SK-N-SH (cell line): Measurements from ENCODE around the gene ATP8A2. TPM values are rescaled to one million over a fixed set of nuclear protein-coding genes. Genes with fewer than 3 reads are reported as not detected.

Experiments used
- CTCF ChIA-PET: fragments of 300-600, 350-600 bp; formaldehyde crosslinking; extraction: SDS; loops from one replicate; lab custom pipeline; 2021; lab: Yijun Ruan, JAX
- POLR2A ChIA-PET: fragments of 350-600 bp; sonication (Branson Sonifier 250); formaldehyde crosslinking; extraction: SDS; loops from one replicate; lab custom pipeline; 2020; ENCODE audit warnings: antibody characterized with exemption, inconsistent platforms; lab: Yijun Ruan, JAX
- DNase-seq: peaks from one replicate; pipeline ENCODE4 v3.0.0; 2012
- H2AFZ ChIP-seq: fragments of 200-600 bp; sonication (generic); 2 replicates; pipeline ENCODE4 v1.8.1; 2016; ENCODE audit warnings: antibody characterized with exemption, mild to moderate bottlenecking, low read depth
- H3F3A ChIP-seq: fragments of 200-600 bp; sonication (generic); replicated peaks from 2 replicates; pipeline ENCODE3; 2016; ENCODE audit warnings: antibody characterized with exemption, mild to moderate bottlenecking; ENCODE audit not compliant: insufficient read depth
- H3K27ac ChIP-seq, 2 experiments: fragments of 200-500 bp in 1 of 2; fragments of 200-600 bp in 1 of 2; sonication (Bioruptor generic) in 1 of 2; sonication (generic), shearing (Covaris generic) in 1 of 2; 2 replicates each; pipeline versions ENCODE4 v1.5.1 to v1.6.1; 2014 to 2016; ENCODE audit warnings: low read depth in 2 of 2, inconsistent platforms in 1 of 2, low read length in 1 of 2, mild to moderate bottlenecking in 1 of 2, mixed read lengths in 1 of 2
- H3K27me3 ChIP-seq: fragments of 200-600 bp; sonication (generic), shearing (Covaris generic); 2 replicates; pipeline ENCODE4 v1.6.1; 2016; ENCODE audit warnings: mixed run types; ENCODE audit not compliant: insufficient read depth
- H3K36me3 ChIP-seq, 2 experiments: fragments of 200-500 bp in 1 of 2; fragments of 200-600 bp in 1 of 2; sonication (Bioruptor generic) in 1 of 2; sonication (generic) in 1 of 2; replicated peaks in 1 of 2; 2 replicates each; pipeline versions ENCODE3 to v1.5.1; 2014 to 2016; ENCODE audit warnings: low read length in 1 of 2, mild to moderate bottlenecking in 1 of 2; ENCODE audit not compliant: insufficient read depth in 2 of 2, control insufficient read depth in 1 of 2
- H3K4me1 ChIP-seq, 2 experiments: fragments of 200-500 bp in 1 of 2; fragments of 200-600 bp in 1 of 2; sonication (Bioruptor generic) in 1 of 2; sonication (generic), shearing (Covaris generic) in 1 of 2; 2 replicates each; pipeline versions ENCODE4 v1.5.1 to v1.6.1; 2014 to 2016; ENCODE audit warnings: low read depth in 1 of 2, low read length in 1 of 2, mixed run types in 1 of 2; ENCODE audit not compliant: insufficient read depth in 2 of 2, control insufficient read depth in 1 of 2
- H3K4me2 ChIP-seq: fragments of 200-600 bp; sonication (generic), shearing (Covaris generic); 2 replicates; pipeline ENCODE4 v1.6.1; 2017; ENCODE audit warnings: mixed run types
- H3K4me3 ChIP-seq, 2 experiments: fragments of 200-500 bp in 1 of 2; fragments of 200-600 bp in 1 of 2; sonication (Bioruptor generic) in 1 of 2; sonication (generic), shearing (Covaris generic) in 1 of 2; 2 replicates each; pipeline versions ENCODE4 v1.5.1 to v1.8.1; 2014 to 2016; ENCODE audit warnings: low read depth in 2 of 2, inconsistent platforms in 1 of 2, low read length in 1 of 2, mild to moderate bottlenecking in 1 of 2, mixed read lengths in 1 of 2, moderate library complexity in 1 of 2
- H3K79me2 ChIP-seq: fragments of 200-600 bp; sonication (generic); 2 replicates; pipeline ENCODE4 v1.8.1; 2017; ENCODE audit warnings: mild to moderate bottlenecking; ENCODE audit not compliant: insufficient read depth
- H3K9ac ChIP-seq: fragments of 200-600 bp; sonication (generic); 2 replicates; pipeline ENCODE4 v1.6.1; 2017; ENCODE audit warnings: mixed run types
- H3K9me2 ChIP-seq: fragments of 200-600 bp; sonication (generic); 2 replicates; pipeline ENCODE4 v1.6.1; 2017; ENCODE audit warnings: mixed run types
- H3K9me3 ChIP-seq: fragments of 200-600 bp; sonication (generic); 2 replicates; pipeline ENCODE4 v1.6.1; 2017; ENCODE audit warnings: mixed run types, mild to moderate bottlenecking, moderate library complexity
- H4K20me1 ChIP-seq: fragments of 200-600 bp; sonication (generic); 2 replicates; pipeline ENCODE4 v1.6.1; 2017; ENCODE audit warnings: mild to moderate bottlenecking, mixed run types; ENCODE audit not compliant: insufficient read depth
- CHD2 ChIP-seq: fragments of 150-350 bp; IDR thresholded peaks from 2 replicates; pipeline ENCODE4 v1.6.1; 2018; ENCODE audit warnings: low read length; ENCODE audit not compliant: partially characterized antibody
- EZH2phosphoT487 ChIP-seq: fragments of 200-600 bp; sonication (generic); IDR thresholded peaks from 2 replicates; pipeline ENCODE4 v1.6.1; 2017; ENCODE audit warnings: low read depth, mixed run types, mild to moderate bottlenecking, antibody characterized with exemption, moderate library complexity, borderline replicate concordance
- FOXM1 ChIP-seq: IDR thresholded peaks from 2 replicates; pipeline ENCODE4 v1.4.0; 2012; ENCODE audit warnings: low read depth, mild to moderate bottlenecking
- MXI1 ChIP-seq: IDR thresholded peaks from 2 replicates; pipeline ENCODE4 v1.6.1; 2012; ENCODE audit warnings: mild to moderate bottlenecking, low read depth, low read length, improper control_type of control experiment
- POLR2AphosphoS5 ChIP-seq: IDR thresholded peaks from 2 replicates; pipeline ENCODE4 v1.6.1; 2012; ENCODE audit warnings: low read depth, low read length
- RAD21 ChIP-seq: IDR thresholded peaks from 2 replicates; pipeline ENCODE4 v1.6.1; 2012; ENCODE audit warnings: mild to moderate bottlenecking, low read length
- REST ChIP-seq: IDR thresholded peaks from 2 replicates; pipeline ENCODE4 v1.6.1; 2012; ENCODE audit warnings: mild to moderate bottlenecking, low read depth, low read length, moderate library complexity
- RFX5 ChIP-seq: IDR thresholded peaks from 2 replicates; pipeline ENCODE4 v1.6.1; 2012; ENCODE audit warnings: mild to moderate bottlenecking, improper control_type of control experiment, low read length
- RXRA ChIP-seq: IDR thresholded peaks from 2 replicates; pipeline ENCODE4 v1.4.0; 2012; ENCODE audit warnings: low read depth, mild to moderate bottlenecking, borderline replicate concordance
- SIN3A ChIP-seq: IDR thresholded peaks from 2 replicates; pipeline ENCODE4 v1.6.1; 2012; ENCODE audit warnings: low read depth, mild to moderate bottlenecking, low read length, moderate library complexity, borderline replicate concordance
- TAF1 ChIP-seq: IDR thresholded peaks from 2 replicates; pipeline ENCODE4 v1.6.1; 2012; ENCODE audit warnings: low read depth, mild to moderate bottlenecking, low read length, moderate library complexity, borderline replicate concordance
- TCF12 ChIP-seq: IDR thresholded peaks from 2 replicates; pipeline ENCODE4 v1.4.0; 2012
- TEAD4 ChIP-seq: IDR thresholded peaks from 2 replicates; pipeline ENCODE4 v1.4.0; 2012; ENCODE audit warnings: mild to moderate bottlenecking, borderline replicate concordance; ENCODE audit not compliant: insufficient read depth
- YY1 ChIP-seq: IDR thresholded peaks from 2 replicates; pipeline ENCODE4 v1.4.0; 2012; ENCODE audit warnings: low read depth, mild to moderate bottlenecking
- ZBTB33 ChIP-seq: IDR thresholded peaks from 2 replicates; pipeline ENCODE4 v1.4.0; 2012; ENCODE audit warnings: low read depth, borderline replicate concordance
- WGBS: methylation state at CpG from one replicate; pipeline ENCODE4 v1.1.6; 2017; ENCODE audit warnings: low lambda C conversion rate; 5-methylcytosine and 5-hydroxymethylcytosine counted together
- polyA plus RNA-seq, 3 experiments: library from polyadenylated mRNA; depleted of rRNA; stranded (reverse); fragments of >200 nt; gene quantifications; 2 replicates each; pipeline ENCODE4 v1.2.3, GENCODE V29; 2012
- TF ChIP-seq, protein P1 (sequence below): fragments of 200-600 bp; sonication (generic); IDR thresholded peaks from 2 replicates; pipeline ENCODE4 v1.6.1; 2017; ENCODE audit warnings: antibody characterized with exemption, mild to moderate bottlenecking, moderate library complexity

Gene ATP8A2
- polyA plus RNA-seq, 1 of the 3 experiments (the other 2 are of a cell fraction), result 0.02 TPM

GRCh38 chr13:25446261-25446660, 74.5 kb downstream of the ATP8A2 start:
- no peaks in the 10 kb centered on the region for H3K36me3 ChIP-seq
- no peaks in the 10 kb centered on the region for H4K20me1 ChIP-seq
- H3K27ac ChIP-seq, result no peak overlapping the region
- H3K4me3 ChIP-seq, result no peak overlapping the region
- H3K9me2 ChIP-seq, result no peaks in the 10 kb centered on the region
- H3F3A ChIP-seq, result no peaks in the 10 kb centered on the region
- H3K4me1 ChIP-seq, result no peaks in the 10 kb centered on the region
- no peaks in the 10 kb centered on the region for H3K79me2 ChIP-seq
- H3K9ac ChIP-seq, result no peak overlapping the region
- no peaks in the 10 kb centered on the region for H3K9me3 ChIP-seq
- POLR2A ChIA-PET, result no interaction called here
- DNase-seq, result no peak
- no peaks in the 10 kb centered on the region for H3K27me3 ChIP-seq
- WGBS, result 54% methylated on average over 4 of the region's 4 CpGs
- H3K4me2 ChIP-seq, result no peak overlapping the region
- no peak for TF ChIP-seq YY1
- no peak for TF ChIP-seq TCF12
- TF ChIP-seq REST, result no peak
- TF ChIP-seq EZH2phosphoT487, result no peak
- TF ChIP-seq TAF1, result no peak
- TF ChIP-seq FOXM1, result no peak
- no peak for TF ChIP-seq RAD21
- no peak for TF ChIP-seq RXRA
- no peak for TF ChIP-seq POLR2AphosphoS5
- TF ChIP-seq, all 33 proteins: peak for 0
- CTCF ChIA-PET, result no interaction called here
- H2AFZ ChIP-seq, result no peak overlapping the region

- no peaks in the 10 kb centered on the region for H3K79me2 ChIP-seq
- no peak overlapping the region for H3K4me3 ChIP-seq
- H4K20me1 ChIP-seq, result no peaks in the 10 kb centered on the region
- H3K9me2 ChIP-seq, result no peaks in the 10 kb centered on the region
- H3K27me3 ChIP-seq, result no peaks in the 10 kb centered on the region
- H3K4me1 ChIP-seq, result no peaks in the 10 kb centered on the region
- no peak overlapping the region for H3K4me2 ChIP-seq
- 2% methylated on average over 3 of the region's 3 CpGs for WGBS
- no peak for DNase-seq
- no peaks in the 10 kb centered on the region for H3F3A ChIP-seq
- no peak overlapping the region for H3K27ac ChIP-seq
- H2AFZ ChIP-seq, result no peak overlapping the region
- ChIA-PET CTCF (no interaction called here), POLR2A (no interaction called here)
- H3K9me3 ChIP-seq, result no peaks in the 10 kb centered on the region
- H3K36me3 ChIP-seq, result no peaks in the 10 kb centered on the region
- no peak overlapping the region for H3K9ac ChIP-seq
- TF ChIP-seq MXI1 (no peak), SIN3A (no peak), ZBTB33 (no peak), REST (no peak), RAD21 (no peak), TCF12 (no peak), RXRA (no peak), CHD2 (no peak), POLR2AphosphoS5 (no peak), RFX5 (no peak), TEAD4 (no peak)
- TF ChIP-seq, protein P1, sequence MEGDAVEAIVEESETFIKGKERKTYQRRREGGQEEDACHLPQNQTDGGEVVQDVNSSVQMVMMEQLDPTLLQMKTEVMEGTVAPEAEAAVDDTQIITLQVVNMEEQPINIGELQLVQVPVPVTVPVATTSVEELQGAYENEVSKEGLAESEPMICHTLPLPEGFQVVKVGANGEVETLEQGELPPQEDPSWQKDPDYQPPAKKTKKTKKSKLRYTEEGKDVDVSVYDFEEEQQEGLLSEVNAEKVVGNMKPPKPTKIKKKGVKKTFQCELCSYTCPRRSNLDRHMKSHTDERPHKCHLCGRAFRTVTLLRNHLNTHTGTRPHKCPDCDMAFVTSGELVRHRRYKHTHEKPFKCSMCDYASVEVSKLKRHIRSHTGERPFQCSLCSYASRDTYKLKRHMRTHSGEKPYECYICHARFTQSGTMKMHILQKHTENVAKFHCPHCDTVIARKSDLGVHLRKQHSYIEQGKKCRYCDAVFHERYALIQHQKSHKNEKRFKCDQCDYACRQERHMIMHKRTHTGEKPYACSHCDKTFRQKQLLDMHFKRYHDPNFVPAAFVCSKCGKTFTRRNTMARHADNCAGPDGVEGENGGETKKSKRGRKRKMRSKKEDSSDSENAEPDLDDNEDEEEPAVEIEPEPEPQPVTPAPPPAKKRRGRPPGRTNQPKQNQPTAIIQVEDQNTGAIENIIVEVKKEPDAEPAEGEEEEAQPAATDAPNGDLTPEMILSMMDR, result no peak
Measured at GRCh38 chr13:25447396-25447795, 75.6 kb downstream of the ATP8A2 start.
